ENCODE data around the gene PRKCZ.
A peak's percentile ranks its signal among the peaks of the same experiment; 100 is the strongest.

PRKCZ gene

DNA sequence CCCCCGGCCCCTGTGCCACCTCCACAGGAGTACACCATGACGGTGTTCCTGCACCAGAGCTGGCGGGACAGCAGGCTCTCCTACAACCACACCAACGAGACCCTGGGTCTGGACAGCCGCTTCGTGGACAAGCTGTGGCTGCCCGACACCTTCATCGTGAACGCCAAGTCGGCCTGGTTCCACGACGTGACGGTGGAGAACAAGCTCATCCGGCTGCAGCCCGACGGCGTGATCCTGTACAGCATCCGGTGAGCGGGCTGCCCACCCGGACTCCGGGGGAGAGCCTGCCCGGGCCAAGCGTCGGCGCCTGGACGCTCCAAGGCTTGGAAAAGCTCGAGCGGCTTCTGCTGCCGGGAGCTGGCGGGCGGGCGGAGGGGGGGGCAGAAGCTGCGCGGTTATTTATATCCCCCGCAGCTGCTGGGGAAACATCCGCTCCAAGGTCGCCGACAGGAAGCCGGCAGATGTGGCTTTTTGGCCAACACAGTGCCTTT lies 24.7 kb upstream of the PRKCZ start:
- DNase-seq, result no peak

DNA sequence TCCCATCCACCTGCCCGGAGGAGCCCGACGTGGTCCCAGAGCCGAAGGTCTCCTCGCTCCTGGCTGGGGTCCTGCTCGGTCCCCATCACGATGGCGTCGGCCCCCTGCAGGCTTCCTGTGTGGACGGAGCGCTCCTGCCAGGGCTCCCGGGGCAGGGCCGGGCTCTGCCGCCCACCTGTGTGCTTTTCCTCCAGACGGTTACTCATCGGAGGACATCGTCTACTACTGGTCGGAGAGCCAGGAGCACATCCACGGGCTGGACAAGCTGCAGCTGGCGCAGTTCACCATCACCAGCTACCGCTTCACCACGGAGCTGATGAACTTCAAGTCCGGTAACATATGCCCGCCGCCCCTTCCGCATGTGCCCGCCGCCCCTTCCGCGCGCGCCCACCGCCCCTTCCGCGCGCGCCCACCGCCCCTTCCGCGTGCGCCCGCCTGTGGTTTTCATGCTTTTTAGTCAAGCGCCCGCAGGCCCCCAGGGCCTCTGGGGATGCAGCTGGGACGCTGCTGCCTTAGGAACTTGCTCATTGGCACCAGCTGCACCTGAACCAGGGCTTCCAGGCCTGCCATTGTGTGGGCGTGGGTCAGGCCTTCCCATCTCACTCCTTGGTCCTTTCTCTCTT lies 22.1 kb upstream of the PRKCZ start:
- no peak for DNase-seq

DNA sequence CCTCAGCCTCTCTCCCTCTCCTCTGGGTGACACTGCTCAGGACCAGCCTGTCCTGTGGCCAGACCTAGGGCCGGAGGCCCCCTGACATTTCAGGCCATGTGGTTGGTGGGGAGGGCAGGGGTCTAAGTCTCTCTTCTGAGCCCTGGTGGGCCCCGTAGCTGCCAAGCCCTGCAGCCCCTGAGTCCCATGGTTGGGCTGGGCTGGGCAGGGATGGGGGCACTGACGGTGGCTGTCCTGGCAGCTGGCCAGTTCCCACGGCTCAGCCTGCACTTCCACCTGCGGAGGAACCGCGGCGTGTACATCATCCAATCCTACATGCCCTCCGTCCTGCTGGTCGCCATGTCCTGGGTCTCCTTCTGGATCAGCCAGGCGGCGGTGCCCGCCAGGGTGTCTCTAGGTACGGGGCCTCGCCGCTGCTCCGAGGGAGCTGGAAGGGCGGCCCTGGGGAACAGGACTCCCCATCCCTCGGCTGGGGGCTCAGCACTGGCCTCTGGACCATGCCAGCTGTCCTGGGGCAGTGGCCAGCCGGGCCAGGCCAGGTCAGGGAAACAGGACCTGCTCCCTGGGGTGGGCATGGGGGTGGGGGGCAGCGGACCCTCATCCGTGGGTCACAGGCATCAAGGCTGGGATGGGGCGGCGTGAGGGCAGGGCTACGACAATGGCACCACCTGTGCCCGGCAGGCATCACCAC lies 21.2 kb upstream of the PRKCZ start:
- no peak for DNase-seq

DNA sequence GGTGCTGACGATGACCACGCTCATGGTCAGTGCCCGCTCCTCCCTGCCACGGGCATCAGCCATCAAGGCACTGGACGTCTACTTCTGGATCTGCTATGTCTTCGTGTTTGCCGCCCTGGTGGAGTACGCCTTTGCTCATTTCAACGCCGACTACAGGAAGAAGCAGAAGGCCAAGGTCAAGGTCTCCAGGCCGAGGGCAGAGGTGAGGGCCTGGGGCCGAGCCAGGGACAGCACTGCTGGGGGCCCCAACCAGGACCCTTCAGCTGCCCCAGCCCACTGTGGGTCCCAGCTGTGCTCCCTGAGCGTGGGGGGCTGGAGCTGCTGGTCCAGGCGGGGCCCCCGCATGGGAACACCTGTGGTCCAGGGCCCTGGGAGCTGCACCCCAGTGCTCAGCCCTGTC lies 20.6 kb upstream of the PRKCZ start:
- no peak for DNase-seq

DNA sequence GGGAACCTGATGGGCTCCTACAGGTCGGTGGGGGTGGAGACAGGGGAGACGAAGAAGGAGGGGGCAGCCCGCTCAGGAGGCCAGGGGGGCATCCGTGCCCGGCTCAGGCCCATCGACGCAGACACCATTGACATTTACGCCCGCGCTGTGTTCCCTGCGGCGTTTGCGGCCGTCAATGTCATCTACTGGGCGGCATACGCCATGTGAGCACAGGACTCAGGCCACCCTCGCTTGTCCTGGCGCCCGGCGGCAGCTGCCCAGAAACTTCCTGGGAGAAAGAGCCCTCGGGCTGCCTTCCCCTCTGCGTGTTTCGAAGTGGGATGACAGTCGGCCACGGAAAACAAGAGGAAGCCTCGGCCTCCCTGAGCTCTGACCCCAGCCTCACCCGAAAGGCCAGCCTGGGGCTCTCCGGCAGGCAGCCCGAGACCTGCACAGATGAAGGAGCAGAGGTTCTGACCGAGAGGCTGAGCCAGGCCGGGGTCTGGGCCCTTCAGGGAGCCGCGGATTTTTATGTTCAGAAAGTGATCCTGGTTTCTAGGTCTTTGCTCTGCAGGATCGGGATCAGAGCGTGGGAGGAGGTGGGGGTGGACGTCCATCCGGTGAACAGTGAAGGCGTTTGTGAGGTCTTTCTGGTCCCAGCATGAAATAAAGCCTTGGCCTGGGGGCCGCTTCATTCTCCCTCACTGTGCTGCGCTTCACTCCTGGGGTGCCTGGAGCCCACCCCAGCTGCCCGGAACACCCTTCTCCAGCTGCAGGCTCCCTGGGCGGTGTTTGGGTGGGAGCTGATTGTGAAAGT lies 19.9 kb upstream of the PRKCZ start:
- DNase-seq, result no peak

DNA sequence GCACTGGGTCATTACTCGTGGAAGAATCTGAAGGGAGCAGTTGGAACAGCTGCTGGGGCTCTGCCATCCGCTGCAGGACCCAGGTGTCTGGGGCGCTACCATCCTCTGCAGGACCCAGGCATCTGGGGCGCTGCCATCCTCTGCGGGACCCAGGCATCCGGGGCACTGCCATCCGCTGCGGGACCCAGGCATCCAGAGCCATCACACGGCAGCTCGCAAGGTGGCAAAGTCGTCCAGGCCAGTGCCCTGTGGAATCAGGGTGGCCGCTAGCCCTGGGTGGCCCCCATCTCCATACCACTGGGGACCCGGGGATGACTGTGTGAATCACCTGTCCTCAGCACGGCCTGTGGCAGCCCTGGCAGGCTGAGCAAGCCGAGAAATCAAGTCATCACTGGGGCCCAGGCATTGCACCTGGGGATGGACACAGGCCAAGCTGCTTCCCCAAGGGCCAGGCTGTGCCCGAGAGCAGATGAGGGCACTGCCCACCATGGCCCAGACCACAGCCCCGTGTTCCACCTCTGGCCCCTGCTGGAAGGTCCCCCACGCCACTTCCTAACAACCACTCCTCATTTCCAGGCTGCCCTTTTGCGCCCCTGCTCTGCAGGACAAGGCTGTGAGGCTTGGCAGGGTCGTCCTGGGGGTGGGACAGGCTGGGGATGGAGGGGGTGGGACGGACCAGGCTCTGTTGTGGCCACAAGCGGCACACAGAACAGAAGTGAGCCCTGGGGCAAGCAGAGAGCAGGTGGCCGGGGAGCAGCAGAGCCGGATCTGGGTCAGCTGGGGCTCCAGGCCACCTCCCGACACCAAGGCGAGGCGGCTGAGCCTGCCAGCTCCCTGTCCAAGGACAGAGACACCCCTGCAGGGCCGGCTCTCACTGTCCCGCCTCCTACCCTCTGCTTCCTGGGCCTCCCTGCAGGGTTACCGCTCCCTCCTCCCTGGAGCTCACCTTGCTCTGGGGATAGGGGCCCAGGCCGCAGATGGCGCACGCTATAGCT lies 18.4 kb upstream of the PRKCZ start:
- DNase-seq, result no peak

DNA sequence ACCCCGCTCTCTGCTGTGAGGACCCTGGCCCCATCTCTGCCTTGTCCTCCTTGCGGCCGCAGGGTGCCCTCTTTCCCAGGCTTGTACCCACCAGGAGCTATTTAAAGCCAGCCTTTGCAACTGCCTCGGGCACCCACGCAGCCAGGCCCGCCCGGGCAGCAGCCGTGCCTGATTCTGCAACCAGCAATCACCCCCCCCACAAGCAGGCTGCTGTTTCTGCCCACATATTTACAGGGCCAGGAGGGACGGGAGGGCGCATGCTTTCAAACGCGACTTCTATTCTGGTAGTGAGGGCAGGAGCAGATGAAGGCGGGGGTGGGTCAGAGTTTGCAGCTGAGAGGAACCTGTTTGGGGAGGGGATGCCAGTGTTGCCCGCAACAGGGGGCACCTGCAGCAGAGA lies 17.5 kb upstream of the PRKCZ start:
- DNase-seq, result no peak

DNA sequence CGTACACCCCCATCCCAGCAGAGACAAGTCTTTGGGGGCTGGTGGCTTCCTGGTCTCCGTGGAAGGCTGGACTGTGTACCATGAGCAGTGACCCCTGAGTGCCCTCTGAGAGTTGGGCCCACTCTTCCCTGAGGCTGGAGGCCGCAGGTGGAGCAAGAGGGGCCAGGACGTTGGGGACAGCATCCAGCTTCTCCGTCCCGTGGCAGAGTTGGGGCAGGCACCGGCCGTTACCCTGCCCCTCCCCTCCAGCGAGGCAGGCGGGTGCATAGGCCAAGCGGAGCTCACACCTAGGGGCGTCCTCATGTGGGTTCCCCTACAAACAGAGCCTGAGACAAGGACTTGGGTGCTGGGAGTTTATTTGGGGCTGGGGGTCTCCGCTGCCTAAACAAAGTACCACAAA lies 17.0 kb upstream of the PRKCZ start:
- DNase-seq, result no peak

DNA sequence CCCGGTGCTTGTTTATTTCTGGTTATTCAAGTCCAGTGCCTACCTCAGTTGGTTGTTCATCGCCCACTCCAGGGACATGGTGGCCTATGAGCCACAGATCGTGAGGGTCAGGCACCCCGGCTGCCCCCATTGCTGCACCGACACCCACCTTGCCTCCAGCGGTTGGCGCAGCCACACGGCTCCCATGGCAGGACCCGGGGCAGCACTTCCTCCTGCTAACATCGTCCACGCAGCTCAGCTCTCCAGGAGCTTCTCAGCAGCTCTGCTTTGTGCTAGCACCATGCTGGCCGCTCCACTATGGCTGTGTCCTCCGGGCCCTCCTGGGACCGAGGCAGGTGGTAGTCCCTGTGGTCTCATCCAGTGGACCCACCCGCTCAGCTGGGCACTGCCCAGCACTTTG lies 13.9 kb upstream of the PRKCZ start:
- DNase-seq, result no peak

DNA sequence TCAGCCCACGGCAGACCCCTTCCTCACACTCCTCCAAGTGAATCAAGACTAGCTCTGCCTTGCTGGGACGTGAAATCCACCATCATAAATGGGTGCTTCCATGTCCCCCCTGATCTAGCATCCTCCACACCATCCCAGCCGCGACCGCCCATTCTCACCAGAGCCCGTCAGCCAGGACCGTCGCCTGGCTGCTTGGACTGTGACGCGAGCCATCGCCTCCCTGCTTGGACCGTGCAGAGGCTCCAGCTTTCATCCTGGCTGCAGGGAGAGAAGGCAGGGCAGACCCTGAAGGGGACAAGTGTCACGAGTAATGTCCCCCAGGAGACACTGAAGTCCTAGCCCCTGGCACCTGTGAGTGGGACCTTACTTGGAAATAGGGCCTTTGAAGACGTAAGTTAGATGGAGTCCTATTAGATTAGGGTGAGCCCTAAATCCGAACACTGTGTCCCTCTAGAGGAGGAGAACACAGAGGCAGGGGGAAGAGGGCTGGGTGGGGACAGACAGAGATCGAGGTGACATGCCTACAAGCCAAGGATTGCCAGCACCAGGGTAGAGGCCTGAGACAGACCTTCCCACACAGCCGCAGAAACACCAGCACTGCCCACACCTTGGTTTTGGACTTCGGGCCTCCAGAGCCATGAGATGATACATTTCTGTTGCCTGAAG lies 12.8 kb upstream of the PRKCZ start:
- DNase-seq, result no peak

DNA sequence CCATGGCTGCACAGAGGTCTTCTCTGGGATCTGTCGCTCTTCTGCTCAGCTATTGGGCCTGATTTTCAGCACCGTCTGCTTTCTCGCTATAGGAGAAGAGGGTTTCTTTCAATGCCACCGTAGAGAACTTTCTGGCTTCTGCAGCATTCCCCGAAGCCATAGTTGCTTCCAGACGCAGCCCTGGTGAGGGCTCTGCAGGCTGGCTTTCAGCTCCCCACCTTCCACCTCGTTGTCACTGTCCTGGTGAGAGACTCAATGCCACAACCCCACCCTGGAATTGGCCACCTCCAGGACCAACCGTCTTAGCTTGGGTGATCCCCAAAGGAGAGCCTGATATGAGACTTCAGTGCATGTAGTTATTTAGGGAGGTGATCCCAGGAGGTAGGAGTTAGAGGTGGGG lies 12.0 kb upstream of the PRKCZ start:
- DNase-seq, result no peak

DNA sequence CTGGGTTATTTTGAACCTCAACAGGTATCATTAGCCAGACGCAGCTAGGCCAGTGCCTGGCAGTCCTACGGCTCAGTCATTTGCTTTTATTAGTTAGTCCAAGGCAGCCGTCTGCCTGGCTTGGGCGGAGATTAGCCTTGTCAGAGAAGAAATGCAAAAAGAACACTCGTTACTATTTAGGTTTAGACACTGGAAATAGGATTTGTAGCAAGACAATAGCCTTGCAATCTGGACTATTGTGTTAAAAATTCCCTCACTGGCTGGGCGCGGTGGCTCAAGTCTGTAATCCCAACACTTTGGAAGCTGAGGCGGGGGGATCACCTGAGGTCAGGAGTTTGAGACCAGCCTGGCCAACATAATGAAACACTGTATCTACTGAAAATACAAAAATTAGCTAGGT lies 11.0 kb upstream of the PRKCZ start:
- no peak for DNase-seq

DNA sequence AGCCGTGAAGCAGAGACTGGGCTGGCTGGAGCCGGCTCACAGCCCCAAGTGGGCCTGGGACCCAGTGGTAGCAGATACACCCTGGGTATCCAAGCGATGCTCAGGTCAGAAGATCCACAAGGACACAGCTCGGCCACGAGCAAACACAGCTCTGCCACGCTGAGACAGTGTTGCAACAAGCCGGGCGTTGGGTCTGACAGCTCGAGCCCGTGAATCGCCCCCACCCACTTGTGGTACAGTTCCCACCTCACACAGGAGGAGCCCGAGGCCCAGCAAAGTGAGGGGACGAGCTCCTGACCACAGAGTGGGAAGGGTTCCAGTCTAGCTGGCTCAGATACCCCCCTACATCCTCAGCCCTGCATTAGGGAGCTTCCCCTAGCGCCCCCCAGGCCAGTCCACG lies 8.9 kb upstream of the PRKCZ start:
- DNase-seq, result no peak

DNA sequence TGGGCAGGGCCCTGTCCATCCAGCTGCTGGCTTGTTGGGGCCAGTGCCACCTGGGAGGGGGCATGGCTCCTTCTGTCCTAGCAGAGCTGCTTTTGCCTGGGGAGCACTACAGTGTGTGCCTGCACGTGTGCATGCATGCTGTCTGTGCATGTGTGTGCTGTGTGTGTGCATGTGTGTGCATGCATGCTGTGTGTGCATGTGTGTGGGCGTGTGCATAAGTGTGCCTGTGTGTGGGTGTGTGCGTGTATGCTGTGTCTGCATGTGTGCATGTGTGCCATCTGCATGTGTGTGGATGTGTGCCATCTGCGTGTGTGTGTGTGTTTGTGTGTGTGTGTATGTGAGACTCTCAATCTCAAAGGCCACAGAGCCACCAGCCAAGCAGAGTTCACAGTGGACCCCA lies 8.3 kb upstream of the PRKCZ start:
- no peak for DNase-seq

DNA sequence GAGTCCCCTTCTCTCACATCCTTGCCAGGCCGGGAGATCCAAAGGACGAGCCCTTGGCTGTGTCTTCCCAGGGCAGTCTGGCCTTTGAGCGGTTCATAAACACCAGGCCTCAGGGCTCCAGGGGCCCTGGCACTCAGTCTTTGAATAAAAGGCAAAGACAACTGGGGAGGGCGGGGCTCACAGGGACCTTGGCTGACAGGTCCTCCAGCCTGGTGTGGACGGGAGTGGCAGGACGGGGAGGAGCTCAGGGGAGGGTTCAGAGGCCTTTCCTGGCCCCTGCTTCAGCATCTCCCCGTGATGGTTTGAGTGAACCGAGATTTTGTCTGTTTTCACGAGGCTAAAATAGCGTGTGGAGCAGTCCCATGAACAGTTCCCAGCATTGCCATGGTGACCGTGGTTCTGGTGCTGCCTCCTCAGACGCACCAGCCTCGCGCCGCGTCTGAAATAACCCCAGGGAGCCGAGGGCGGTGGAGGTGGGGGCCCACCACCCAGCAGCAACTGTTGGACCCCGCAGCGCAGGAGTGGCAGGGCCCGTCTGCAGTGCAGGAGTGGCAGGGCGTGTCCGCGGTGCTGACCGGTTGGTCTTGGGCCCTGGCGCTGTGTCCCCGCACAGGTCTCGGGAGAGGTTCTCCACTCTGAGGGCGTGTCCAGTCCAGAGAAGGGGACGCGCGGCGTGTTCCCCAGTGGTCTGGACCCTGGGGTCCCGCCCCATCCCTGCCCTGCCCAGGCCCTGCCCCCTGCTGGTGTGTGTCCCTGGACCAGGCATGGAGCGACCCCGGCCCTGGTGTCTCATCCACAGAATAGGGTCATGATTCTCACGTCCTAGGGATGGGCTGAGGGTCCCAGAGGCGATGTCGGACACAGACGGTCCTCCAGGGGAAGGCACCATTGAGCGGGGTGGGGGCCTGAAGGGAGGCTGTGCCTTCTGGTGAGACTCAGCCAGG lies 7.1 kb upstream of the PRKCZ start:
- no peak for DNase-seq

DNA sequence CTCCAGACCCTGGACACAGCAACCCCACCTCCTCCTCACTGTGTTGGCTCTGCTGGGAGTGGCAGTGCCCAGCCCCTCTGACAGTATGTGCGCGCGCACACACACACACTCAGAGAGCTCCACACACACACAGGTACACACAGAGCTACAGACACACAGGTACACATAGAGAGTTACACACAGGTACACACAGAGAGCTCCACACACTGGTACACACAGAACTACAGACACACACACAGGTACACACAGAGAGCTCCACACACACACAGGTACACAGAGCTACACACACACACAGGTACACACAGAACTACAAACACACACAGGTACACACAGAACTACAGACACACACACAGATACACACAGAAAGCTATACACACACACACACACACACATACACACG lies 6.3 kb upstream of the PRKCZ start:
- DNase-seq, result no peak

DNA sequence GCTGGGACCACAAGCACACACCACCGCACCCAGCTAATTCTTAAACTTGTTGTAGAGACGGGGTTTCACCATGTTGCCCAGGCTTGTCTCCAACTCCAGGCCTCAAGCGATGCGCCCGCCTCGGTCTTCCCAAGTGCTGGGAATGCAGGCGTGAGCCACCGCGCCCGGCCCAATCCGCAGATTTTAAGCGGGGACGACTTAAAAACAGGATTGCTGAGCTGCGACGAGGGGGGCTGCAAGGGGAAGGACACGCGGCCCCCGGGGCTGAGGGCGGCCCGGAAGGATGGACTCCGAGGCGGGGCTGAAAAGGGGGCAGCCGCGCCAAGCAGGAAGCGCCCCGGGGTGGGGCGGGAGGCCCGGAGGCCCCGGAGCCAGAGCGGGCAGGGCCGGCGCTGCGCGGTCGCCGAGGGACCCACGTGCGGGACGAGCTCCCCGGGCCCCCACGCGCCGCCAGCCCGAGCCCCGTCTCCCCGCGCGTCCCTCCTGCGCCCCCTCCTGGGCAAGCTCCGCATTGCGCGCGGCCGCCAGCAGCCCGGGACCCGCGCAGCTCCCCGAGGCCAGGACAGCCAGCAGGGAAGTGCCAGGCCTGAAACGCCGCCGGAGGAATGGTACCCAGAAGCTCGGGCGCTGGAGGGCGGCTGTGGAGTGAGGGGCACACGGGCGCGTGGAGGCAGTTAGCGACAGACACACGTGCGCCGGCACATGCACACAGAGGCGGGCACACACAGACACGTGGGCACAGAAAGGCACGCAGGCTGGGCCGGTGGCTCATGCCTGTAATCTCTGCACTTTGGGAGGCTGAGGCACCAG lies 5.5 kb upstream of the PRKCZ start:
- peak; percentile 27 to 81 for DNase-seq

DNA sequence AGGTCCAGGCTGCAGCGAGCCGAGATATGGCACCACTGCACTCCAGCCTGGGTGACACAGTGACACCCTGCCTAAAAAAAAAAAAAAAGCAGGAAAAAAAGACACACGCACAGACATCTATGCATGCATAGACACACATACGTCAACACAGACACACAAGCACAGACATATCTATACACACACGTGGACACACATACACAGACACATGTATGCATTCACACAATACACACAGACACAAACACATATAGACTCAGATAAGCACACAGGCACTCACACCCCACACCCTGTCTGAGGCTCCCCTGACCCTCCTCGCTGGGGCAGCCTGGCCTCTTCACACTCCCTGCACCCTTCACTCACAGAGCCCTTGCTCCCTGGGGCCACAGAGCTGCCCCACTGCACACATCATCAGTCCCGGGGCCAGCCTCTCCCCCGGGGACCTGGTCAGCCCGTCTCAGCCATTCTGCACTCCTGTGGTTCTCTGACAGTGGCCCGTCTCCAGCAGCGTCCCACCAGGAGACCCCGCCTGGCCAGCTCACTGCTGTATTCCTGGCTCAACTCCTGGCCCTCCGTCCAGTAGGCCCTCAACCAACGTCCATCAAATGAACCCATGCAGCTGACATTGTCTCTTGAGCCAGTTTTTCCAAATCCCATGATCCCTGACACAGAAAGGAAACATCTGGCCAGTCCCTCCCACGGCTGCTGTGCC lies 4.6 kb upstream of the PRKCZ start:
- no peak for DNase-seq

DNA sequence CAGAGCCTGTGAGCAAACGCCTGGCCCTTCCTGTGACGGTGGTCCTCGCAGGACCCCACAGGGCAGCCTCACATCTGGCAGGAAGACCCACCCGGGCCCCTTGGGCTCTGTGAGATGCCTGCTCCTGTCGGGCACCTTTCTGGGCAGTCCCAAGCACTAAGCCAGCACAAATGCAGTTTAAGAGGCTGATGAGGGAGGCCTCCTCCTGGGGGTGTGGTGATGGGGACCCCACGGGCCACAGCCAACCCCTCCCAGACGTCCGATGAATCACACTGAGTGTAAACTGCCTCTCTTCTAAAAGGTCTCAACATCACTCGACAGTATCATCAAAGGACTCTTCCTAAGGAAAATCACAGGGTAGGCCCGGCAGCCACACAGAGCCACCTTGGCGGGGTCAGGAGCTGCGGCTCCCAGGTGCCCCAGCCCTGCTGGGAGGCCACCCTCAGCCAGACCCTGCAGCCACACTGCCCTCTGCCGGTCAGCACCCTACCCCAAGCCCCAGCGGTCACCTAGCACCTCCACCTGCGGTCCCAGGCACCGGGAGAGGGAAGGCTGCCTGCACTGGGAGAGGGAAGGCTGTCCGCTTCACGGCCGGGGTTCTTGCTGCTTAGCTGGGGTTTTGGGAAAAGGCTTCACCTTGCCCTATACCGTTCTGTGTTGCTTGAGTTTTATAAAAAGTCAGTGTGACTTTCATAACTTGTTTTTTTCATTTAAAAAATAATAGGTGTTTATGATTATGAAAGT lies 3.9 kb upstream of the PRKCZ start:
- DNase-seq, result peak; percentile 3 to 38

Data from inflammatory macrophage treated with lipopolysaccharide for 1 hour (primary cell).